ENCODE results near the gene ZFP2.

DNA sequence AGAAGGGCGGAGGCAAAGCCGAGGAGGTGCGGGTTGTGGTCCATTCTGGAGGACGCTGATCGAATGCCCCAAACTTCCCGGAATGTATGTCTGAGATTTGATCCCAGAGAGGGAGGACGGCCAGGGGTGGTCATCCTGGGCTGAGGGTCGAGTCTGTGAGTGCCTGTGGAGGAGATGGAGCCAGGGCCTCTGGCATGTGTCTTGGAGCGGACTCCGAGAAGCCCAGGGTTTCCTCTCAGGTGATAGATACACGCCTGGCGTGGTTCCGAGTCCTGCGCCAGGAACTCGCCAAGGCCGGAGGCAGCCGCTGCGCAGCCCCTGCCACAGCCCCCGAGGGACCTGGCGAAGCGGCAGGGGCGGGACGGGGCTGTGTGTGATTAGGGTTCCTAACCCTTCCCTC lies 45.6 kb downstream of the ZFP2 start:
- TF ChIP-seq YY1 (IDR thresholded peaks at IDR 0.05; ENCODE audit: insufficient read depth, insufficient read length) (no peak), SUZ12 (IDR thresholded peaks at IDR 0.05; ENCODE audit: extremely low read depth, insufficient read depth, insufficient read length) (no peak)
